ENCODE results near the gene SEMA5A.

SEMA5A gene, protein sequence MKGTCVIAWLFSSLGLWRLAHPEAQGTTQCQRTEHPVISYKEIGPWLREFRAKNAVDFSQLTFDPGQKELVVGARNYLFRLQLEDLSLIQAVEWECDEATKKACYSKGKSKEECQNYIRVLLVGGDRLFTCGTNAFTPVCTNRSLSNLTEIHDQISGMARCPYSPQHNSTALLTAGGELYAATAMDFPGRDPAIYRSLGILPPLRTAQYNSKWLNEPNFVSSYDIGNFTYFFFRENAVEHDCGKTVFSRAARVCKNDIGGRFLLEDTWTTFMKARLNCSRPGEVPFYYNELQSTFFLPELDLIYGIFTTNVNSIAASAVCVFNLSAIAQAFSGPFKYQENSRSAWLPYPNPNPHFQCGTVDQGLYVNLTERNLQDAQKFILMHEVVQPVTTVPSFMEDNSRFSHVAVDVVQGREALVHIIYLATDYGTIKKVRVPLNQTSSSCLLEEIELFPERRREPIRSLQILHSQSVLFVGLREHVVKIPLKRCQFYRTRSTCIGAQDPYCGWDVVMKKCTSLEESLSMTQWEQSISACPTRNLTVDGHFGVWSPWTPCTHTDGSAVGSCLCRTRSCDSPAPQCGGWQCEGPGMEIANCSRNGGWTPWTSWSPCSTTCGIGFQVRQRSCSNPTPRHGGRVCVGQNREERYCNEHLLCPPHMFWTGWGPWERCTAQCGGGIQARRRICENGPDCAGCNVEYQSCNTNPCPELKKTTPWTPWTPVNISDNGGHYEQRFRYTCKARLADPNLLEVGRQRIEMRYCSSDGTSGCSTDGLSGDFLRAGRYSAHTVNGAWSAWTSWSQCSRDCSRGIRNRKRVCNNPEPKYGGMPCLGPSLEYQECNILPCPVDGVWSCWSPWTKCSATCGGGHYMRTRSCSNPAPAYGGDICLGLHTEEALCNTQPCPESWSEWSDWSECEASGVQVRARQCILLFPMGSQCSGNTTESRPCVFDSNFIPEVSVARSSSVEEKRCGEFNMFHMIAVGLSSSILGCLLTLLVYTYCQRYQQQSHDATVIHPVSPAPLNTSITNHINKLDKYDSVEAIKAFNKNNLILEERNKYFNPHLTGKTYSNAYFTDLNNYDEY

DNA sequence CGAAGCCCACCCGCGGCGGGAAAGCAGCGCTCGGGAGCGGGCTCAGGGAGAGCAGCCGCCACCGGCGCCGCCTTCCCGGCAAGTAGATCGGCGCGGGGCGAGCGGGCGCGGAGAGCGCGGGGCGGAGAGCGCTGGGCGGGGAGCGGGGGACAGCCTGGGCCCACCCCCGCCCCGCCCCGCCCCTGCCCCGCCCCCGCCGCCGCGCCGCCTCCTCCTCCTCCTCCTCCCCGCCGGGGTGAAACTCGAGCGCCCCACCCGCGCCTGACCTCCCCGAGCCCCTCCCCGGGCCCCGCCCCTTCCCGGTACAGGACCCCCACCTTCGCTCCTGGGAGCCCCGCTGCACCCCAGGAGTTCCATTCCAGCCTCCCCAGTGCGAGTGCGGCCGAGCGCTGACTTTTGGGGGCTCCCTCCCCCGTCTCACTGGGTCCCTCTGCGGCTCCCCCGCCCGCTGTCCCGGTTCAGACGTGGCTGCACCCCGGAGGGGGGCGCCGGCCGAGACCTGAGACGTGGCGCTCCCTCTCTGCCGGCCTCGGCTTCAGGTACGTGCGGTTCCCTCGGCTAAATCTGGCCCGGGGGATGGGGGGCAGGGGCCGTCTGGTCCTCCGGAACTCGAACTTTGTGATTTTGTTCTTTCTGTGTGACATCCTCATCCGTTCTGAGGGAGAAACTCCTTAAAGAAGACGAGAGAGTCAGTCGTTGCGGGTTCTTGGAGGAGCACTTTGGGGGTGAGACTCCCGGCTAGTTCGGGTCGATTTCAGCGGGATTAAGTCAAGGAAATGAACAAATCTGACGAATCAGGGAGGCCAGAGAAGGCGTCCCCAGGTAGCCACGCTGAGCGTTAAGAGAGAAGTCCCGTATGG, at the start of gene SEMA5A:
TSS of gene SEMA5A (minus strand) at position 84 of the 860 bp plus-strand sequence. CDS start 166,129 bp downstream, outside the sequence.
- peak; percentile 78 for DNase-seq (ENCODE audit: low read depth)

DNA sequence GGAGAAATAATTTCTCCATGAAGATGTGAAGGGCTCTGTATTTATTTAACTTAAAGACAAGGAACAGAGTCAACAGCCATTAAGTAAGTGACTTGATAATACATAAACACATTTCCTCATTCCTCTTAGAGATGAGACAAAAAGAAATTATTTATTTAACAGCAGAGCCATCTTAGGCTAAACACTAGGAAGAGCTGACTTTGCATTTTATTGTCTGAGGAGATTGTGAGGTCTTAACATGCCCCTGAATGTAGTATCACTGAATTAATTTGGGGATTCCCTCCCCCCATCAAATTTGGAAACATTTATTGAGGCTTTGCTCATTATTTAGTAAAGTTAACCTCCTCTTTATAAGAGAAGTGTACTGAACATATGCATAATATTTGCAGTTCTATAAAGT, 49.0 kb upstream of the SEMA5A start:
- no peak for DNase-seq (ENCODE audit: low read depth)

- no peak for DNase-seq (ENCODE audit: low read depth)
Measured at GRCh38 chr5:9589049-9589835, 43.4 kb upstream of the SEMA5A start.

GRCh38 chr5:9588254-9588653, 42.4 kb upstream of the SEMA5A start:
- DNase-seq (ENCODE audit: low read depth), result no peak

DNA sequence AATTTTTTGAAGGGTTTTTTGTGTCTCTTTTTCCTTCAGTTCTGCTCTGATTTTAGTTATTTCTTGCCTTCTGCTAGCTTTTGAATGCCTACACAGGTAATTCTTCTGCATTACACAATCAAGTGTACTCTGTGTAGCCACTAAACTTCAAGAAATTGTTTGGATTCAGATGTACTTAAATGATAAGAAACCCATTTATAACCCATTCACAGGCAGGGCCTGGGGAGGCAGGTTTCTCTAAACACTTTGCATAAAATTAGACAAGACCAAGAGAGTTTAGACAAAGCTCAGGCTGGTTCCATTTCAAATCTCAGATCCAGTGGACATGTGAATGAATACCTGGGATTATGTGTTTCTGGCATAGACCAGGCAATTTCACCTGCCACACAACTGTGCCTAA, 41.3 kb upstream of the SEMA5A start:
- no peak for DNase-seq (ENCODE audit: low read depth)

DNA sequence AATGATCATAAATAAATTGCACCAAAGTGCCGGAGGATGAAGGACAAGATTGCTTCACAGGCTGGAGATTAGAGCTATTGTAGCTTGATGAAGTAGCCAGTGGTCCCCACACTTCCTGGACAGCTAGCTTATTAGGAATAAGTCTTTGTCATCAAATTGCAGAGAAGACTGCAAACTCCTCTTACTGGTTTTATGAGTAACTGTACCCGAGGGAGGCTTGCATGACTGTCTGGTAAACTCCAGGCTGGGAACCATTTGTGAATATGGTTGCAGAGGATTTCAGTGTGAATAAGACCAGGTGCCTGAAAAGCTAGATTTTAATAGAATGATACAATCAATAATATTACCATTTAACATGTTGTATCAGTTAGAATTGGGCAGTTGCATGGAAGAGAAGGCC, 36.5 kb upstream of the SEMA5A start:
- no peak for DNase-seq (ENCODE audit: low read depth)

DNA sequence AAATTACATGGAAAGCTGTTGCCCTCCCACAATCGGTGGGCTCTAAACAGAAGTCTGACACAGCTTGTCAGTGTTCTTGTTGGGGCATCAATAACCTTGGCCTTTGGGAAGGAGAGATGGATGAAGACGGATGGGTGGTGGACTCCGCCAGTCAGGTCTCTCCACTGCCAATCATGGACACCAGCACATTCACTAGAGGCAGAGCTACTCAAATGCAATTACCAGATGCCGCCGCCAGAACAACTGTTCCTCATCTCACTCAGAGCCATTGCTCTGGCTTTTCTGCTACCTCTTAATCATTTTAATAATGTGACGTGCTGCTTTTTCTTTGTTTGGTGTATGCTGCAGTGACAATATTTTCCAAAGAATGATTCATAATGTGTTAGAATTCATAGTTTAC, 27.9 kb upstream of the SEMA5A start:
- no peak for DNase-seq (ENCODE audit: low read depth)

DNA sequence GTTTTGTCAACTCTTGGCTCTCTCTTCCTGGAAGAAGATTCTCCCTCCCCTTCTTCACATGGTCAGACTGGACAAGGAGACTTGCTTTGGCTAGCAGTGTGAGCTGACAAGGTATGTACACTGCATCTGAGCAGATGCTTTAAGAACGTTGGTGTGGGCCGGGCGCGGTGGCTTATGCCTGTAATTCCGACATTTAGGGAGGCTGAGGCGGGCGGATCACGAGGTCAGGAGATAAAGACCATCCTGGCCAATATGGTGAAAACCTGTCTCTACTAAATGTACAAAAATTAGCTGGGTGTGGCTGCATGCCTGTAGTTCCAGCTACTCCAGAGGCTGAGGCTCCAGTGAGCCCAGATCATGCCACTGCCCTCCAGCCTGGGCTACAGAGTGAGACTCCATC, 26.4 kb upstream of the SEMA5A start:
- no peak for DNase-seq (ENCODE audit: low read depth)

DNA sequence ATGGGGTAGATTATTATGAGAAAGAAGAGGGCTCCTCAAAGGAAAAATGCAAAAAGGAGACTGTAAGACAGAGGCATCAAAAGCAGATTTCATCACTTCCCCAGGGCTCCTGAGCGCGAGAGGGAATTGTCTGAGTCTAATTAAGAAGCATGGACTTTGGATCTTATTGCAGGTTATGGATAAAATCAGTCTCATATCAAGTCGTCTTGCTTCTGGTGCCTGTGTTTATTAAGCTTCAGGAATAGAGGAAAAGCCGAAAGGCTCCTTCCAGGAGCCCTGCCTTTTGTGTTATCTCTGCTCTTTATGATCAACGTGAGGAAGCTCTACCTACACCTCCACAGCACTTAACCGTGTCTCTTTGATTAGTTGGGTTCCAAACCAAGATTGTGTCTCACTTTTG, 25.0 kb upstream of the SEMA5A start:
- no peak for DNase-seq (ENCODE audit: low read depth)

DNA sequence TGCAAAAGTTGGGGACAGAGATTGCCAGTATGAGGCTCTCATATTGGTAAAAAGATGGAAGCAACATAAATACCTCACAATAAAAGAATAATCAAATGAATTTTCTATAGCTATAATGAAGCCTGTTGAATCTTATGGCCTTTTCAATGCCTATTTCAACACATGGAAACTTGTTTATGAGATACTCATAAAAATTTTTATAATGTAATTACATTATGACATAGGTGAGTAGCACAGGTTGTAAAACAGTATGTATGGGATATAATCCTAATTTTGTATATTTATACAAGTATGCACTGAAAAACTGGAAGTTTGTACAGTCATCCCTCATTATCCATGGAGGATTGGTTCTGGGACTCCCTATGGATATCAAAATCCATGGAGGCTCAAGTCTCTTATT, 21.2 kb upstream of the SEMA5A start:
- no peak for DNase-seq (ENCODE audit: low read depth)

GRCh38 chr5:9564752-9565151, 18.9 kb upstream of the SEMA5A start:
- DNase-seq (ENCODE audit: low read depth), result peak; percentile 53

GRCh38 chr5:9562141-9562540, 16.3 kb upstream of the SEMA5A start:
- peak; percentile 11 for DNase-seq (ENCODE audit: low read depth)

DNA sequence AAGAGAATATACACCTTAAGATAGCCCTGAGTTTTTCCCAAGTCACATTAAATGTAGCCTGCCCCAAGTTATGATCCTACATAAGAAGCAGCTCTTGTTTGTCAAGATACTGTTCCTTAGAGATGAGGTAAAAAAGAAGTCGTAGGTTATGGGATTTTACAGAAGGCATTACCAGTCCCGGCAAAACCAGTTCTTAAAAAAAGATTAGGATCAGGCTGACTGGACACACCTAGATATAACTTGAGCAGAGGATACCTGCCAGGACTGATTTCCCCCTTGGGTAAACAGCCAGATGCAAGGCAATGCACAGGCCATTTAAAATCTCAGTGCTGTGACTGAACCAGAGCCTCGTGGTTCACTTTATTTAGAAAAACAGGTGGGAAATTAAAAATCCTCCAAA, 14.1 kb upstream of the SEMA5A start:
- DNase-seq (ENCODE audit: low read depth), result no peak

GRCh38 chr5:9558319-9558965, 12.6 kb upstream of the SEMA5A start:
- no peak for DNase-seq (ENCODE audit: low read depth)

GRCh38 chr5:9557696-9558095, 11.8 kb upstream of the SEMA5A start:
- DNase-seq (ENCODE audit: low read depth), result peak; percentile 87

- DNase-seq (ENCODE audit: low read depth), result no peak
Measured at GRCh38 chr5:9555961-9556360, 10.1 kb upstream of the SEMA5A start.

DNA sequence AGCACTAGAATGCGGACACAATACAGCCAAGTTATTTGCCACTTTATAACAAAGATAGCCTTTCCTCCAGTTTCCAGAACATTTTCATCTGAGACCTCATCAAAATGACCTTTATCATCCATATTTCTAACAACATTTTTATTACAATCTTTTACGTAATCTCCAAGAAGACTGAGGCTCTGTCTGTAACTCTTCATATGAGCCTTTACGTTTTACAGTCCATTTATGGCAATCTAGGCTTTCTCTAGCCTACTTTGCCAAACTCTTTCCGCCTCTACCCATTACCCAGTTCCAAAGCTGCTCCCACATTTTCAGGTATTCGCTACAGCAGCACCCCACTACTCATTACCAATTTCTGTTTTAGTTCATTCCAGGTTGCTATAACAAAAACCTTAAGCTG, 8.2 kb upstream of the SEMA5A start:
- DNase-seq (ENCODE audit: low read depth), result no peak

GRCh38 chr5:9553561-9553960, 7.7 kb upstream of the SEMA5A start:
- no peak for DNase-seq (ENCODE audit: low read depth)

- no peak for DNase-seq (ENCODE audit: low read depth)
Measured at GRCh38 chr5:9551567-9552537, 6.0 kb upstream of the SEMA5A start.
